GM19455 (cell line): ENCODE data around the gene PUM2.
"Not testable (repeated sequence)": the region's sequence is repeated elsewhere in the genome, so short reads cannot be mapped to it uniquely, and the experiment has no call there.

Experiments used
- ATAC-seq: cut with Tn5 transposase; IDR thresholded peaks from one replicate; pipeline ENCODE4 v1.9.1; 2021; ENCODE audit not compliant: unreplicated experiment

Gene PUM2

DNA sequence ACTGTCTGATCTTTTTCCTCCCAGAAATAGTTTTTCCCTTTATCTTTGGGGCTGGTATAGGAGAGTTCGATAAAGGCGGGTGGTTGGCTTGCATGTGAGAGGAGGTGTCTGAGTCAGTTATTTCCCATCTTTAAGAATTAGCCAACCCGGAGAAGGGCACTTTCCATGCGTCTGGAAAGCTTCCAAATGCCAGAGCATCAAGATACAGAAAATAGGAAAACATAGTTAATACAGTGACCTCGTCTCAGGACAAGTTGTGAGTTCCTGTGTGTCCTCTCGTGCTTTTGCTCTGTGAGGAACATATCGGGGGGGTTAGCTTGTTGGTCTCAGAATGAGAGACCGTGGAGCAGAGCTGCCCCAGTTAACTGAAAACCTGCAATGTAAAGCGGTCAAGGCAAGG lies 18.7 kb upstream of the PUM2 start:
- no peak for ATAC-seq

DNA sequence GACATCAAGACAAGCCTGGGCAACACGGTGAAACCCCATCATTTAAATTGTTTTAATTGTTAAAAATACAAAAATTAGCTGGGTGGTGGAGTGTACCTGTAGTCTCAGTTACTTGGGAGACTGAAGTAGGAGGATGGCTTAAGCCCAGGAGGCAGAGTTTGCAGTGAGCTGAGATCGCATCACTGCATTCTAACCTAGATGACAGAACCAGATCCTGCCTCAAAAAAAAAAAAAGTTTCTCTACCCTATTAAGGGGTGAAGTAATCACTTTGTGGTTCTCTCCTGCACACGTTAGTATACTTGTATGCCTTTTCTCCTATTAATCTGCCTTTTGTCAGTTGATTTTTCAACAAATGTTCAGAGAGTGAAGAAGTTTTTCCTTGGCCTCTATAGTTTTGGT lies 18.1 kb upstream of the PUM2 start:
- ATAC-seq = no peak

DNA sequence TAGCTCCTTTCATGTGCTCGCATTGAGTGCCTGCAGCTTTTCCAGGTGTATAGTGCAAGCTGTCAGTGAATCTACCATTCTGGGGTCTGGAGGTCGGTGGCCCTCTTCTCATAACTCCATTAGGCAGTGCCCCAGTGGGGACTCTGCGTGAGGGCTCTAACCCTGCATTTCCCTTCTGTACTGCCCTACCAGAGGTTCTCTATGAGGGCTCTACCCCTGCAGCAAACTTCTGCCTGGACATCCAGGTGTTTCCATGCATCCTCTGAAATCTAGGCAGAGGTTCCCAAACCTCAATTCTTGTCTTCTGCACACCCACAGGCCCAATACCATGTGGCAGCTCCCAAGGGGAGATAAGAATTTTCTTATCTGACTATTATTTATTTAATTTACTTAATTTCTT lies 17.3 kb upstream of the PUM2 start:
- ATAC-seq = not testable (repeated sequence)

DNA sequence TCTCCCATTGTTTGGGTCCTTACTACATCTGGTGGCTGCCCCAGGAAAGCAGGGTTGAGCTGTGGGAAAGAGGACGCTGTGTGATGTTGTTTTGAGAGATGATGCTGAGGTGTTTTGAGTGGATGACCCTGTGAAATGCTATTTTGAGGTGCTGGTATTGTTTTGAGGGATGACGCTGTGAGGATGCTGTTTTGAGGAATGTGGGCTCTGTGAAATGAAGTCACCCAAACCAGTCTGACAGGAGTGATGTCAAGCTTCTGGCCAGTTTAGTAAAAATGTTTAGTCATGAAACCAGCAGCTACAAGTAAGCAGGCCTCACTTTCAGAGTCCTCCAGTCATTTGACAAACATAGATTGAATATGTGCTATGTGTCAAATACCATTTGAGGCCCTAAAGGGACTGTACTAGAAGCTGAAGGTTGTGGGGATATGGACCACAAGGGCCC lies 16.1 kb upstream of the PUM2 start:
- no peak for ATAC-seq

DNA sequence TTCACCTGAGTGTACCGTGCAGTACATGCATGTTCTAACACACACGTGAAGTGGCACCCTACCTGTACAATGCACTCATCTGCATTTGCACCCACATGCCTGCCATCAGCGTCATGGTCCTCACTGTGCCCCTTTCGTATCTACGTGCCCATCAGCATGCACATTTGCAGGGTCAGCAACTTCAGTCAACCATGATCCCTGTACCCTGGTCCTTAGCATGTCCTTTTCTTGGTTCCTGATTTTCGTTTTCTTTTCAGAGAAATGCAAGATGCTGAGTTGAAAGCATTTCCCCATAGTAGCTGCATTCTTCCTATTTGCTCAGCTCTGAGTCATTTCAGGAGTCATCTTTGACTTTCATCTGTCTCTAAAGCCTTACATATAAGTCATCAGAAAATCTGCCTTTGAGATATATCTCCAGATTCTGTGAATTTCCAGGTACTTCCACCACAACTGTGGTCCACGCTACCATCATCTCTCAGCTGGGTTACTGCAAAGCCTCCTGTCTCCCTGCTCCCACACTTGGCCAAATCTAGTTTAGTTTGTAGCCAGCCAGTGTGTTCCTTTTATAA lies 14.7 kb upstream of the PUM2 start:
- ATAC-seq = peak; percentile 92

DNA sequence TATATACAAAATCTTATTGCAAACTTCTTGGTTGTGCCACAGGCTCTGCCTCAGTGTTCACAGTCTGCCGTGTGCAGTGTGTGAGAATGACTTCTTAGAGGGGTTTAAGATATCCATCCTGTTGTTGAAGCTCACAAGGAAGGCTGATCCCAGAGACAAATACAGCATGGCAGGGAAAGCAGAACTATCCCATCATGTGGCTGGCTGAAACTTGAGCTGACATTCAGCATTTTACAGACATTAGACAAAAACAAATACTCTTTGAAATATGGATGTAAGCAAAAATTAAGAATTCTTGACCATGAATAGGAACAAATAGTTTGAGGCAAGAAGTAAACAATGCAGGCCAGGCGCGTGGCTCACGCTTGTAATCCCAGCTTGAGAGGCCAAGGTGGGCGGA lies 12.9 kb upstream of the PUM2 start:
- no peak for ATAC-seq

DNA sequence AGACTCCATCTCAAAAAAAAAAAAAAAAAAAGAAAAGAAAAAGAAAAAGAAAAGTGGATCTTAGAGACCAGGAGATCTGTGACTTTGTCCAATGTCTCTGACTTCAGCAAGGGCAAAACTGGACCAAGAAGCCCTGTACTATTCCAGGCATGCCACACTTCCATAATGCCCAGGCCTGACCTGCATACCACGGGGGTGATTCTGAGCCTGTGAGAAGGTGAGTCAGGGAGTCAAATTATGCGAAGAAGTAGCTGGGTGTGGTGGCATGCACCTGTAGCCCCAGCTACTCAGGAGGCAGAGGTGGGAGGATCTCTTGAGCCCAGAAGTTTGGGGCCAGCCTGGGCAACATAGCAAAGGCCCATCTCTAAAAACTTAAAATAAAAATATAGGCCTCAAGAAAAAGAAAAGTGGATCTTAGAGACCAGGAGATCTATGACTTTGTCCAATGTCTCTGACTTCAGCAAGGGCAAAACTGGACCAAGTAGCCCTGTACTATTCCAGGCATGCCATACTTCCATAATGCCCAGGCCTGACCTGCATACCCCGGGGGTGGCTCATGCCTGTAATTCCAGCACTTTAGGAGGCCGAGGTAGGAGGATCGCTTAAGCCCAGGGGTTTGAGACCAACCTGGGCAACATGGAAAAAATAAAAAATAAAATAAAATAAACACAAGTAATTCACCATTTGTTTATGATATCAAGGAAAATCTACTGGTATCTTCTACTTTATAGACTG lies 12.2 kb upstream of the PUM2 start:
- ATAC-seq = no peak

DNA sequence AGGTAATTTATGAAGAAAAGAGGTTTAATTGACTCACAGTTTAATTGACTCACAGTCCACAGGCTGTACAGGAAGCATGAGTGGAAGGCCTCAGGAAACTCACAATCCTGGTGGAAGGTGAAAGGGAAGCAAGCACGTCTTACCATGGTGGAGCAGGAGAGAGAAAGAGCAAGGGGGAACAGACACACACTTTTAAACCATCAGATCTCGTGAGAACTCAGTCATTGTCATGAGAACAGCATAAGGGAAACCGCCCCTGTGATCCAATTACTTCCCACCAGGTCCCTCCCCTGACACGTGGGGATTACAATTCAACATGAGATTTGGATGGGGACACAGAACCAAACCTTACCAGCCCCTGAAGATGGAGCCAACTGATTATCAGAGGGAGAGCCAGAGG lies 11.2 kb upstream of the PUM2 start:
- no peak for ATAC-seq

DNA sequence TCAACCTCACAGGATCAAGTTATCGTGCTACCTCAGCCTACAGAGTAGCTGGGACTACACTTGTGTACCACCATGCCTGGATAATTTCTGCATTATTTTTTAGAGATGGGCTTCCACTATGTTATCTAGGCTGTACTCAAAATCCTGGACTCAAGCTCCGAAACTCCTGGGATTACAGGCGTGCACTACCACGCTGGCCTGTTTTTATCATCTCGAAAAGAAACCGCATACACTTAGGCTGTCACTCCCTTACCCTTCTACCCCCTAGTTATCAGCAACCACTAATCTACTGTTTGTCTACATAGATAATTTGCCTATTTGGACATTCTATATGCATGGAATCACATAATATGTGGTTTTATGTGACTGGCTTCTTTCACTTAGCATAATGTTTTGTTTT lies 8.5 kb upstream of the PUM2 start:
- no peak for ATAC-seq

DNA sequence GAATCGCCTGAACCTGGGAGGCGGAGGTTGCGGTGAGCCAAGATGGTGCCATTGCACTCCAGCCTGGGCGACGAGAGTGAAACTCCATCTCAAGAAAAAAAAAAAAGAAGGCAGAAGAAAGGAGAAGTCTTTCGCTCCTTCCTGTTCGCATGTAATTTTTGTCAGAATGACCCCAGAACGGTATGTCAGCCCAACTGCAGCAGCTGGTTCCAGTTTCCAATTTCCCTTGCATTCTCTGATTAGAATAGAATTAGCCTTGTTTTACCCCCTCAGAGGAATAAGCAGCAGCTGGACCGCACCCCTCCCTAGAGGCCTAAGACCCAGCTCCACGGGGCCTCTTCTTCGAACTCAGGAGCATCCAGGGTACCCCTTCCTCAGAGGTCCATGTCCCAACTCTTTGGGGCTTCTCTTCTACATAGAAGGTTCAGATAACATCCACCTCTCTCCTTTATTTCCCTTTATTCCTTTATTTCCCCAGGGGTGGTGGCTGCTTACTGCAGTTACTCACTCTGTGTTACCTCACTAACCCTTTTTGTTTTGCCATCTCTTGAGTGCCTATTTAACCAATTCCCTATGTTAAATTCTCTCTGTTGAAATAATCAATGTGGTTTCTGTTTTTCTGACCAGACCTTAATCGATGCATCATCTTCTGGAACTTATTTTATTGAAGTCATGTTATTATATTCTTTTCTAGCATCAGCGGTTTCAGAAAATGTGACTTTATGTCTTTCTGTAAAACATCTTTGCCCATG lies 7.2 kb upstream of the PUM2 start:
- no peak for ATAC-seq

DNA sequence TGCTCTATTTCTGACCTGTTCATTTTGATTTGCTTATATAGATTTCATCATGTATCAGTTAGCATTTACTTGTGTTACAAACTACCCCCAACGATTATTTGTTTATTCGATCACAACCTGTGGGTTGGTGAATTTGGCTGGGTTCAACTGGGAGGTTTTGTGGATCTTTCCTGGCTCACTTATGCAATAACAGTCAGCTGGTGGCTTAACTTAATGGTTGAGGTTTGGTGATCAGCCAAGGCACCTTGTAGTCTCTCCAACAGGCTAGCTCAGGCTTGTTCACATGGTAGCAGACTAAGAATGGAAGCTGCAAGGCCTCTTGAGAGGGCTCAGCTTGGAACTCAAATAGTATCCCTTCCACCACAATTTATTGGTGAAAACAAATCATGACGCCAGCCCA lies 5.4 kb upstream of the PUM2 start:
- ATAC-seq = no peak

DNA sequence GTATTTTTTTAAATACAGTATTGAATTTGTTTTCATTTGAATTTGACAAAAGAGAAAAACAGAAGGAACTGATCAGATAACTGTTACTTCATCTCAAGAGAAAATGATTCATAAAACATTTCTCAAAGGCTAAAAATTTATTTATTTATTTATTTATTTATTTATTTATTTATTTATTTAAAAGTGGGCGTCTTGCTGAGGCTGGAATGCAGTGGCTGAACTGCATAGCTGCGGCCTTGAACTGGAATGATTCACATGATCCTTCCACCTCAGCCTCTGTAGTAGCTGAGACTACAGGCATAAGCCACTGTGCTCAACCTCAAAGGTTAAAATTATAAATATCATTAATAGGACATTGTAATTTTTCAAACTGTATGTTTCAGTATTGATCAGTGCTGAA lies 4.5 kb upstream of the PUM2 start:
- no peak for ATAC-seq

DNA sequence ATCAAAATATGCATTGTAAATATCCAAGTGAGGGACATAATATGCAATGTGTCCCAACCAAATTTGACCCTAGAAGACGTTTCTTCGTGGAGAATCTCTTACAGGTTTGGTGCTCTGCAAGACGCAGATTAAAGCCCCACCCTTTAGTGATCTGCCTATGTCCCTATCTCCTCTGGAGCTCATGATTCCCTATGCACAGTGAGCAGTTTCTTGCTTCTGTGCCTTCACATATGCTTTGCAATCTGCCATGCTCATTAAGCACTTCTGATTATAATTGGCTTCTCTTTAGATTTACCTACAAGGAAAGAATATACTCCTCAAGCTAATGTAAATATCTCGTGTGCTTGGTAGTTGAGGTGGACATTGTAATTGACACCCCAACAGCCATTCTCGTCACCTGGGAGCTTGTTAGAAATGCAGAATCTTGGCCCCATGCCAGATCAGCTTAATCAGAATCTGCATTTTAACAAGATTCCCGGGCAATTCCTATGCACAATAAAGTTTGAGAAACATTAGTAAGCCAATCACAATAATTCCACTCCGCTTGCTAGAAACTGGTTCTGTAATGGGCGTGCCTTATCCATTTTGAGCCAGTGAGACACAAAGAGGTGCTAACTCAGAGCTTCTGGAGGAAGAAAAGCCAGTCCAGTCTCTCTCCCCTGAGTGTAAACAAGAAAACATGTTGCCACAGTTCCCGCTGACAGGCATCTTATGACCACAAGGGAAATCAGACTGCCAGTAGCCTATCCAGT lies 2.8 kb upstream of the PUM2 start:
- ATAC-seq = no peak

DNA sequence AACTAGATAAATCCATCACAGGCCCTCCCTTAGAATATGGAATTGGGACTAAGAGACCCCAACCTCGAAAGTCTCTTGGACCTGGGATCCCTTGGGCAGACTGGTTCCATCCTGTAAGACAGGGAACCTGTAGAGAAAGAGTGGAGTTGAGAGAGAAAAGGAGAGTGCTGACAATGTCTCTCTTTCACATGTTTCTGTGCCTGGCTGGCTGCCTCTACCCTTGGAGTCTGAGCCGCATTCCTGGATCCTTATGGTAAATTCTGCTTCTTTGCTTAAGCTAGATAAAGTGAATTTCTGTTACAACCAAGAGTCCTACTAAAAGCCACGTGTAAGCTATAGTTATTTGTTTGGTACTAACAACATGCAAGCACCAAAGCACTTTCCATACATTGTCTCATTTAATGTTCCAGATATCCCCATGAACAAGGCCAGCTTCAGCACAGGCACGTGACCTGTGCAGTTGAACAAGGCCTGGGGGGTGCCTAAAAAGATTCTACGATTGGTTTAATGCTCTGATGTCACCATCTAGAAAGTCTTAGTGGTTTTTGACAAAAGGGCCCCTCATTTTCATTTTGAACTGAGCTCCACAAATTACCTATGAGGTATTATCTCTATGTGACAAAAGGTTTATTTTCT lies 2.1 kb upstream of the PUM2 start:
- no peak for ATAC-seq

DNA sequence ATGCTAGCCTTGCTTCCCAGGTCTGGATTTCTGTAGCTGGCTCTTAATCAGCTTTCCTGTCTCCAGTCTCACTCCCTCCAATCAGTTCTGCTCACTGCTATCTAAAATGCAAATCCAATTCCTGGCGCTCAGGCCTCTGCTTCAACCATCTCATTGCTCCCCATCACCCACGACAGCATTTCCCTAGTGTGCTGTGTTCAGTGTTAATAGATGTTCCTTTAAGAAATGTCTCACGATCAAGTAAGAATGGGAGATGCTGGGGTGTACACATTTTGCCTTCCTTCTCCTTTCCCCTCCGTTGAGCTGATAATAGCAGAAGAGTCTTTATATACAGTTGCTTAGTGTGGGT lies 1.6 kb upstream of the PUM2 start:
- ATAC-seq = no peak

DNA sequence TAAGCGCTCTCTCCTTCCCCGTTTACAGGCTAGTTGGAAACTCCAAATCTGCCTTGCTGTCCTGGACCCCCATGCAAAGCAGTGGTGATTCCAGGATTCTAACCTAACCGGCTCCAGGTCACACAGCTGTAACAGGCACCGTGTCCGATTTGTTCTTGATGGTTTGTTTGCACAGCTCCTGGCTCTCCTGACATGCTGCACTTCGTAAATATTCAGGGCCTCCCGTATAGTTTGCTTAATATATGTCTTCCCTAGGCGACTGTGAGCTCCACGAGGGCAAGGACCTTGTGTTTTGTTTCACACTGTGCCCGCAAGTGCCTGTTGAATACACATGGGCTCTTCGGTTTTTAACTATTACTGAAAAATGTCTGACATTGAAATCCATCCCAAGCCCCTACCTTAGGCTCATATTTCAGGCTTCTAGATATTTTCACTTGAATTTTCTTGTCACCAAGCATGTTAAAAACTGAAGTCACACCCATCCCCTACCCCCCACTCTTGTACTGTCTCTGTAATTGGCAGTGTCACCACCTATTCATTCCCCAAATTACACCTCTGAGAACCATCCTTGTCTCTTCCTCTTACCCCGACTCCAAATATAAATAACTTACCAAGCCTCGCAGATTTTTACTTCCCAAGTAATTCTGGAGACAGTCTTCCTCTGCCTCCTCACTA lies 1.0 kb upstream of the PUM2 start:
- ATAC-seq = no peak

DNA sequence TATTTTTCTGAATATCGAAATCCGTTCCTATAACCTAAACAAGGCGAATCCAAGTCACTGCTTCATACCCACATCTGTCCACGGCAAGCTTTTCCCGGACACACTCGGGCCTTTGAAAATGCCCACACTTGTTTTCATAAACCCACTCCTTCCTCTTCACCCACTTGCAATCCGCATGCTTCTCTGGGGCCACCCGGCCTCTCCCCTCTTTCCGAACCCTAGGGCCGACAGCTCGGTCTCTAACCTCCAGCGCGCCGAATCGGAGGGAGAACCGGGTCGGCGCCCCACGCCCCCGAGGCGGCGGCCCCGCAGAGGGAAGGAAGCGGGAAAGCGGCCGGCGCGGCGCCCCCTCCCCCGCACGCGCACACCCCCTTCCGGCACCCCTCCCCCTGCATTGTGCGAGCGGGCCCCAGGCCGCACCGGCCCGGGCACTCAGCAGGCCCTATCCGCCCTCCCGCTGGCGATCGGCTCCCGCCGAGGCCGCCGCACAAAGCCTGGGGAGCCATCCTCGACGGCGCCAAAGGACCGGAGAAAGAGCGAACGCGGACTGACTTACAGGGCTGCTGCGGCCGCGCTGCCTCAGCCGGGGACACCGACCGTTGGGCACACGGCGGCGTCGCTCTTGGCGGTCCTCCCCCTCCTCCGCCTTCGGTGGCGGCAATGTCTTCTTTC lies 467 bp downstream of the PUM2 start:
- ATAC-seq = peak; percentile 31

DNA sequence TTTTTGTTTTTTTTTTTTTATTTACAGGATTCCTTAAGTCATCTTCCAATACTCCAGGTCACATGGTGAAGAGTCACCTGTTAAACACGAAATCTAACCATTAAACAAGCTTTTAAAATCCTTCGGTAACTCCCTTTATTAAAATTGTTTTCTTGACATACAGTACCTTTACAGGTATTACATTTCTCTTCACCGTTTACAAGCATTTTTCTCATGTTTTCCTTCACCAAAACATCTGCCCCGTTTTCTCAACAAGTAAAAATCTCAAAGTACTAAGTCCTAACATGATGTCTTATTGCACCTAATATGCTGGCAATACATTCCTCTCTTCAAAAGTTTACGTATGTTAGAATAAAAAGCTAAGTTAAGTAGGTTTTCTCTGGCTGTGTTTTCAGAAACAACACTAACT lies 1.1 kb downstream of the PUM2 start:
- no peak for ATAC-seq

DNA sequence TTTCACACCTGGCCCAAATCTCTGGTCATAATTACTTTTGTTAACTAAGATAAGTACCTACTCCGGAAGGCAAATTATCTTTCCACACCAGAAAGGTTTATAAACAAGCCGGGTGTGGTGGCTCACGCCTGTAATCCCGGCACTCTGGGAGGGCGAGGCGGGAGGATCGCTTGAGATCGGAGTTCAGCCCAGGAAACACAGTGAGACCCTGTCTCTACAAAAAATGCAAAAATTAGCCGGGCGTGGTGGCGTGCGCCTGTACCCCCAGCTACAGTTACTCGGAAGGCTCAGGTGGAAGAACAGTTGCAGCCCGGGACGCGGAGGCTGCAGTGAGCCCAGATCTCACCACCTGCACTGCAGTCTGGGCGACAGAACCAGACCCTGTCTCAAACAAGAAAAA lies 2.1 kb downstream of the PUM2 start:
- ATAC-seq = no peak
